SK-N-SH treated with all-trans-retinoic acid at 6 μM for 48 hours (cell line): ENCODE data around the gene DNHD1.

Experiments
- ARNTL ChIP-seq: fragments of 450-650 bp; formaldehyde crosslinking; IDR thresholded peaks from 2 replicates; pipeline ENCODE4 v1.5.0; 2020; ENCODE audit warnings: low read depth, mild to moderate bottlenecking, moderate library complexity, borderline replicate concordance
- CREB5 ChIP-seq: fragments of 250-450 bp; sonication (Bioruptor Pico); IDR thresholded peaks from 2 replicates; pipeline ENCODE4 v1.5.1; 2020; ENCODE audit warnings: low read depth, mild to moderate bottlenecking, moderate library complexity
- PATZ1 ChIP-seq: fragments of 250-450 bp; sonication (Bioruptor Pico); IDR thresholded peaks from 2 replicates; pipeline ENCODE4 v1.8.0; 2020; ENCODE audit warnings: mild to moderate bottlenecking, moderate library complexity, borderline replicate concordance
- TCF4 ChIP-seq: fragments of 250-450 bp; sonication (Bioruptor Pico); IDR thresholded peaks from 2 replicates; pipeline ENCODE4 v1.8.0; 2021; ENCODE audit warnings: mild to moderate bottlenecking, moderate library complexity, borderline replicate concordance
- TOX ChIP-seq: fragments of 250-450 bp; sonication (Bioruptor Pico); IDR thresholded peaks from 2 replicates; pipeline ENCODE4 v1.8.0; 2021; ENCODE audit warnings: mild to moderate bottlenecking, moderate library complexity, borderline replicate concordance
- ZC3H10 ChIP-seq: fragments of 250-450 bp; sonication (Bioruptor Pico); IDR thresholded peaks from 2 replicates; pipeline ENCODE4 v1.5.1; 2021; ENCODE audit warnings: mild to moderate bottlenecking, moderate library complexity
- ZFP3 ChIP-seq: fragments of 250-450 bp; sonication (Bioruptor Pico); IDR thresholded peaks from 2 replicates; pipeline ENCODE4 v1.5.0; 2020; ENCODE audit warnings: mild to moderate bottlenecking, moderate library complexity
- ZFP30 ChIP-seq: fragments of 450-650 bp; formaldehyde crosslinking; IDR thresholded peaks from 2 replicates; pipeline ENCODE4 v1.5.0; 2022; ENCODE audit warnings: mild to moderate bottlenecking, moderate library complexity
- ZNF565 ChIP-seq: fragments of 450-650 bp; formaldehyde crosslinking; conservative IDR thresholded peaks from 2 replicates; pipeline ENCODE4 v1.5.0; 2020; ENCODE audit warnings: low read depth, mild to moderate bottlenecking, moderate library complexity
- ZNF8 ChIP-seq: fragments of 450-650 bp; formaldehyde crosslinking; IDR thresholded peaks from 2 replicates; pipeline ENCODE4 v1.5.0; 2020; ENCODE audit warnings: mild to moderate bottlenecking, moderate library complexity

GRCh38 chr11:6565325-6565724 lies 68.2 kb downstream of the DNHD1 start:
- TF ChIP-seq ZFP30 (CRISPR knock-in tag) (no peak), ZFP3 (CRISPR knock-in tag) (no peak), ZNF8 (CRISPR knock-in tag) (no peak), TCF4 (CRISPR knock-in tag) (no peak), ARNTL (CRISPR knock-in tag) (no peak), ZC3H10 (CRISPR knock-in tag) (no peak), CREB5 (no peak), TOX (CRISPR knock-in tag) (no peak), PATZ1 (no peak), ZNF565 (CRISPR knock-in tag) (no peak)
